Measurements from ENCODE around the gene LZIC.

DNA sequence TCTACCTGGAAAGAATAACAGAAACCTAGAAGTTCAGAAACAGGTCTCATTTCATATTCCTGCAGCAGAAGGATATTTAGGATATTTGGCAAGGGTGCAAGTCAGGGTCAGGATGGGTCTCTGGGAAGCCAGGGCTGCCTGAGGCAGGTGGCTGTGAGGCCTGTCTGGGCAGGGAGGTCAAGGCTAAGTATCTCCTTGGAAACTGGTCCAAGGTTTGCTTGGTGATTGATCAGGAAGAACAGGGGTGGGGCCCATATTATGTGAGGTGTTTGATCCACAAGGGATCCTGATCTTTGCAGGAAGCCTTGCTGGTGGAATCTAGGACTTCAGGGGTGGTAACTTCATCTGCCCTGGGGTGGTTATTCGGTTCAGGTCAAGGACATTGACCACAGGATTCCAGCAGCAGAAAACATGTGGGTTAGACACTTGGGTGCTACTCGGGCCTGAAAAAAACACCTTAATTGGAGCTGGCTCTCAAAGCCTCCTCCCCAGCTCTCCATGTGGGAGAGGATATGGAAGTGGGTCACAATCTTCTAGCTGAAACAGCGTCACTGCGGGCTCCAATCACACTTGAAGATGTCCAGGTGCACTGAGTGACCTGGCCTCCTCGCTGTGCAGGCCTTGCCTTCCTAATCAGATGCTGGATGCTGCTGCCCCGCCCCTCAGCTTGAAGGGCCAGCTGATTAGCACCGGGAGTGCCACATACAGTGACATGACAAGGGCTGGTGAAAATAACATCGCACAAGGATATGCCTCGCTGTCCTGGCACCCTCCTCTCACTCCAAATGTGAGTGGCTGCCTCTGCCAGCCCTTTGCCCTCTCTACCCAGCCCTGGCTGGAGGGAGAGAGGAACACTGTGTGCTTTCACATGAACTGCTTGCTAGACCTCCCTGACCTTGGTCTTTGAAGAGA lies 41.8 kb downstream of the LZIC start:
- TF ChIP-seq POLR2AphosphoS5 (IDR thresholded peaks at IDR 0.05; ENCODE audit: low read depth, low read length) (no peak), CTCF (IDR thresholded peaks at IDR 0.05) (no peak), REST (IDR thresholded peaks at IDR 0.05; ENCODE audit: insufficient read depth in 1 of 2, low read depth in 2 of 2, low read length in 1 of 2) (no peak), SIN3A (IDR thresholded peaks at IDR 0.05; ENCODE audit: borderline replicate concordance, insufficient read depth, low read depth, low read length) (no peak)

Measured in Panc1 (cell line).